Left lung (tissue), 10 donors: ENCODE results near the gene TANC1. TPM values are rescaled to one million over a fixed set of nuclear protein-coding genes. Genes with fewer than 3 reads are reported as not detected.

Experiments used
- ATAC-seq: fragments of 200-7000 bp; cut with Tn5 transposase; one replicate; pipeline ENCODE4 v1.9.1; 2020; ENCODE audit warnings: moderate library complexity
- DNase-seq, 4 donors: peaks; one replicate each; pipeline ENCODE4 v3.0.0-alpha.2; 2013 to 2020
- H3K27ac ChIP-seq, 2 donors: fragments of 200-600 bp; sonication (generic) in 1 of 2; one replicate each; pipeline versions ENCODE4 v1.5.0 to v1.8.0; 2020 to 2021
- H3K27me3 ChIP-seq, 2 donors: fragments of 200-600 bp; sonication (generic) in 1 of 2; one replicate each; pipeline versions ENCODE4 v1.5.0 to v1.8.0; 2020 to 2021
- H3K36me3 ChIP-seq, 2 donors: fragments of 200-600 bp; sonication (generic) in 1 of 2; one replicate each; pipeline versions ENCODE4 v1.5.0 to v1.8.0; 2020 to 2021
- H3K4me1 ChIP-seq, 2 donors: fragments of 200-600 bp; one replicate each; pipeline ENCODE4 v1.8.0; 2021
- H3K4me3 ChIP-seq, 2 donors: fragments of 200-600 bp; sonication (generic) in 1 of 2; one replicate each; pipeline versions ENCODE4 v1.5.0 to v1.8.0; 2020 to 2021; ENCODE audit warnings: mild to moderate bottlenecking in 1 of 2
- H3K9me3 ChIP-seq, 2 donors: fragments of 200-600 bp; sonication (generic) in 1 of 2; one replicate each; pipeline versions ENCODE4 v1.5.0 to v1.8.0; 2020 to 2021
- intact Hi-C, 2 donors: fragments of 100-400 bp; cut with DNase I; formaldehyde crosslinking; loops; one replicate each; pipeline versions ENCODE4 v1.11.2 to v1.14.2; 2022
- polyA plus RNA-seq, 6 donors: library from polyadenylated mRNA; unstranded; fragments of 120-200 nt; gene quantifications; one replicate each; pipeline ENCODE4 v1.2.1, GENCODE V29; 2013; ENCODE audit not compliant: insufficient read length in 6 of 6
- total RNA-seq, 2 donors: library from RNA; stranded (reverse); fragmentation: NEBNext Ultra II Directional; extraction: Animal tissue kit (Norgen Biotek cat#: 25700); gene quantifications; one replicate each; pipeline ENCODE4 v1.2.1, GENCODE V29; 2021
- TF ChIP-seq, protein P1 (sequence below), 2 donors: fragments of 200-600 bp; sonication (generic) in 1 of 2; IDR thresholded peaks; one replicate each; pipeline versions ENCODE4 v1.5.0 to v1.8.0; 2021; ENCODE audit warnings: antibody characterized with exemption in 2 of 2
- donor health status: DM: no; HTN: yes; CAD: no.
- donor health status: DM: no; HTN: no; CAD: no.

The TANC1 gene
- total and polyA plus RNA-seq, 8 donors = 40.1 to 76.6 (median 53.3) TPM

DNA sequence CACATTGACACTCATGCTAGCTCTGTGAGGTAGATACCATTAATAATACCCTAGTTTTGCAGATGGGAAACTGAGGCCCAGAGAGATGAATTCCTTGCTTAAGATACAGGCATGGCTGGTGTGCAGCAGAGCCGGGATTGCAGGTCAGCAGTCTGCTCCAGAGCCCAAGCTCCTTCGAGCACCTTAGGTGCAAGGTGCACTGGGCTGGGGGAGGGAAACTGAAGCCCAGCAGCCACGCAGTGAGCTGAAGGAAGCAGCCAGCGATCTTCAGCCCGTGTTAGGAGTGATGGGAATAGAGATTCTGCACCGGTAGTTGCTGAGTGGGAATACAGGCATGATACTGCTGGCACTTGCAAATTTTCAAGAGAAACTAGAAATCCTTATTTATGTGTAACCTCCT, 50.6 kb downstream of the TANC1 start:
- no peak for ATAC-seq
- Histone ChIP-seq H3K4me1 (no peaks in the 10 kb centered on the region), H3K4me3 (no peak overlapping the region), H3K27ac (no peak overlapping the region), H3K27me3 (no peaks in the 10 kb centered on the region), H3K9me3 (peaks cover 0 to 20% of the 10 kb centered on the region in 2 donors), H3K36me3 (peaks cover 0 to 17% of the 10 kb centered on the region in 2 donors)
- intact Hi-C loops = no loop called here
- TF ChIP-seq, protein P1, sequence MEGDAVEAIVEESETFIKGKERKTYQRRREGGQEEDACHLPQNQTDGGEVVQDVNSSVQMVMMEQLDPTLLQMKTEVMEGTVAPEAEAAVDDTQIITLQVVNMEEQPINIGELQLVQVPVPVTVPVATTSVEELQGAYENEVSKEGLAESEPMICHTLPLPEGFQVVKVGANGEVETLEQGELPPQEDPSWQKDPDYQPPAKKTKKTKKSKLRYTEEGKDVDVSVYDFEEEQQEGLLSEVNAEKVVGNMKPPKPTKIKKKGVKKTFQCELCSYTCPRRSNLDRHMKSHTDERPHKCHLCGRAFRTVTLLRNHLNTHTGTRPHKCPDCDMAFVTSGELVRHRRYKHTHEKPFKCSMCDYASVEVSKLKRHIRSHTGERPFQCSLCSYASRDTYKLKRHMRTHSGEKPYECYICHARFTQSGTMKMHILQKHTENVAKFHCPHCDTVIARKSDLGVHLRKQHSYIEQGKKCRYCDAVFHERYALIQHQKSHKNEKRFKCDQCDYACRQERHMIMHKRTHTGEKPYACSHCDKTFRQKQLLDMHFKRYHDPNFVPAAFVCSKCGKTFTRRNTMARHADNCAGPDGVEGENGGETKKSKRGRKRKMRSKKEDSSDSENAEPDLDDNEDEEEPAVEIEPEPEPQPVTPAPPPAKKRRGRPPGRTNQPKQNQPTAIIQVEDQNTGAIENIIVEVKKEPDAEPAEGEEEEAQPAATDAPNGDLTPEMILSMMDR (IDR thresholded peaks at IDR 0.05) = no peak
- DNase-seq = no peak

- H3K27me3 ChIP-seq = no peaks in the 10 kb centered on the region
- DNase-seq = no peak
- TF ChIP-seq, protein P1 (IDR thresholded peaks at IDR 0.05) = no peak
- no peak overlapping the region for H3K27ac ChIP-seq
- no peaks in the 10 kb centered on the region for H3K36me3 ChIP-seq
- H3K4me3 ChIP-seq = no peak overlapping the region
- ATAC-seq = peak; percentile 50
- intact Hi-C loops = no loop called here
- H3K4me1 ChIP-seq = no peaks in the 10 kb centered on the region
- H3K9me3 ChIP-seq = no peaks in the 10 kb centered on the region
Observed at GRCh38 chr2:159022019-159022418, 53.6 kb downstream of the TANC1 start.

DNA sequence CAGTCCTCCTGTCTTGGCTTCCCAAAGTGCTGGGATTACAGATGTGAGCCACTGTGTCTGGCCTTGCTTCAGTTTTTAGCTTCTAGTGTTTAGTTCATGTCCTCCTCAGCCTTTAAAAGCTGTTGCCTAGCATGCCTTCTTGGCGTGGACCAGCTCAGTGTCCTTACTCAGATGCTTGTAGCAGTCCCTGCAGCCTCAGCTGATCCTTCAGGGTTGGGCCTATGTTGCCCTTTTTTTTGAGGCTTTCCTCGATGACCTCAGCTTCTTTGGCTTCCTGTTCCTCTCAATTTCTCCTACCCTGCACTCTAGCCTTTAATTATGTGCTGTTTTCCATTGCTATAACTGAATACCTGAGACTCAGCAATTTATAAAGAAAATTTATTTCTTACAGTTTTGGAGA, 57.7 kb downstream of the TANC1 start:
- Histone ChIP-seq H3K27ac (no peak overlapping the region), H3K27me3 (no peaks in the 10 kb centered on the region), H3K4me1 (peaks cover 15% of the 10 kb centered on the region in 2 donors), H3K4me3 (no peak overlapping the region), H3K9me3 (no peaks in the 10 kb centered on the region), H3K36me3 (no peaks in the 10 kb centered on the region)
- ATAC-seq (no peak), DNase-seq (no peak)
- TF ChIP-seq, protein P1 (IDR thresholded peaks at IDR 0.05) = no peak
- intact Hi-C loops = no loop called here

DNA sequence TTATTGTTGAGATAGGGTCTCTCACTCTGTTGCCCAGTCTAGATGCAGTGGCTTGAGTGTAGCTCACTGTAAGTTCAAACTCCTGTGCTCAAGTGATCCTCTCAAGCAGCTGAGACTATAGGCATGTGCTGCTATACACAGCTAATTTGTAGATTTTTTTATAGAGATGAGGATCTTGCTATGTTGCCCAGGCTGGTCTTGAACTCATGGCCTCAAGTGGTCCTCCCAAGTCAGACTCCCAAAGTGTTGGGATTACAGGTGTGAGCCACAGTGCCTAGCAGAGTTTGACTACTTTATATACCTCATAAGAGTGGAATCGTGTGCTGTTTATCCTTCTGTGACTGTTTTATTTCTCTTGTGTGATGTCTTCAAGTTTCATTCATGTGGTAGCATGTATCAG, 60.3 kb downstream of the TANC1 start:
- DNase-seq = no peak
- TF ChIP-seq, protein P1 (IDR thresholded peaks at IDR 0.05) = no peak
- Histone ChIP-seq H3K27ac (no peak overlapping the region), H3K4me1 (peaks cover 21% of the 10 kb centered on the region in 2 donors), H3K9me3 (no peaks in the 10 kb centered on the region), H3K36me3 (no peaks in the 10 kb centered on the region), H3K27me3 (no peaks in the 10 kb centered on the region), H3K4me3 (no peak overlapping the region)
- intact Hi-C loops = no loop called here
- no peak for ATAC-seq

GRCh38 chr2:159029936-159030335, 61.5 kb downstream of the TANC1 start:
- no peaks in the 10 kb centered on the region for H3K27me3 ChIP-seq
- TF ChIP-seq, protein P1 (IDR thresholded peaks at IDR 0.05) = no peak
- peak; percentile 11 for ATAC-seq
- intact Hi-C loops = no loop called here
- H3K9me3 ChIP-seq = no peaks in the 10 kb centered on the region
- H3K4me3 ChIP-seq = no peak overlapping the region
- H3K4me1 ChIP-seq = peaks cover 21% of the 10 kb centered on the region in 2 donors
- no peaks in the 10 kb centered on the region for H3K36me3 ChIP-seq
- no peak for DNase-seq
- peak overlapping the region in 1 of 2 donors; percentile 59 for H3K27ac ChIP-seq
